HG02588 (cell line): ENCODE results near the gene CTRL.
A peak's percentile ranks its signal among the peaks of the same experiment; 100 is the strongest.
"Not testable (repeated sequence)": the region's sequence is repeated elsewhere in the genome, so short reads cannot be mapped to it uniquely, and the experiment has no call there.

Source experiments
- ATAC-seq: cut with Tn5 transposase; IDR thresholded peaks from one replicate; pipeline ENCODE4 v1.9.1; 2021; ENCODE audit warnings: mild to moderate bottlenecking, moderate library complexity; ENCODE audit not compliant: unreplicated experiment

The CTRL gene

DNA sequence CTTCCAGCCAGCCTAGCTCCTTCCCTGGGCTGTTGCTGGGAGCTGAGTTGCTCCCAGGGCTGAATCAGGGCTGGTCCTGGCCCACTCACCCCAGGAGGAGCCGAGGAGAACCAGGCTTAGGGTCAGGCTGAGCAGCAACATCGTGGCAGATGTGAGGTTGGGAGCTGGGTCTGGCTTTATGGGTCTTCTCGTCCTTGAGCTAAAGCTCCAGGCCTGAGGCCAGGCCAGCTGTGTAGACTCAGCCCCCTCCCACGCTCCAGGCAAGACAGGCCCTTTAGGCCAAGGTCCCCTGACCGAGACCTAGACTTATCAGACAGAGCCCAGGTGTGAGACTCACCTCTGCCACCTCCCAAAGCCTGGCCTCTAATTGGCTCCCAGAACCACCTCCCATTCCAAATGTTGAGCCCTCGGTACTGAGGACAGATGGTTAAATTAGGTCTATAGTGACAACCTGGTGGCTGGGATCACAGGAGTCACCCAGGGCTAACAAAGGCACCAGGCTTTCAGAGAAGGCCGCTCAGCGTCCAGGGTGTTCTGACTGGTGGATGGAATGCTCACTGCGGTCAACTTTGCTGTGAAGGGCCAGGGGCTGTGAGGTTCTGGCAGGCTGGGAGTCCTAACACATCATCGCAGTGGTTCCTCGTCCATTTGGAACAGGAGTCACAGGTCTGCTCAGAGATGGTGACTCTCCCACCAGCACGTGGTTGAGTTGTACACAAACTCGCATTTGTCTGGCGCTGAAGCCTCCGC, at the start of gene CTRL:
Gene CTRL (minus strand): TSS at position 151 of the 750 bp plus-strand sequence. CDS start 10 bp downstream, at position 141.
- no peak for ATAC-seq

DNA sequence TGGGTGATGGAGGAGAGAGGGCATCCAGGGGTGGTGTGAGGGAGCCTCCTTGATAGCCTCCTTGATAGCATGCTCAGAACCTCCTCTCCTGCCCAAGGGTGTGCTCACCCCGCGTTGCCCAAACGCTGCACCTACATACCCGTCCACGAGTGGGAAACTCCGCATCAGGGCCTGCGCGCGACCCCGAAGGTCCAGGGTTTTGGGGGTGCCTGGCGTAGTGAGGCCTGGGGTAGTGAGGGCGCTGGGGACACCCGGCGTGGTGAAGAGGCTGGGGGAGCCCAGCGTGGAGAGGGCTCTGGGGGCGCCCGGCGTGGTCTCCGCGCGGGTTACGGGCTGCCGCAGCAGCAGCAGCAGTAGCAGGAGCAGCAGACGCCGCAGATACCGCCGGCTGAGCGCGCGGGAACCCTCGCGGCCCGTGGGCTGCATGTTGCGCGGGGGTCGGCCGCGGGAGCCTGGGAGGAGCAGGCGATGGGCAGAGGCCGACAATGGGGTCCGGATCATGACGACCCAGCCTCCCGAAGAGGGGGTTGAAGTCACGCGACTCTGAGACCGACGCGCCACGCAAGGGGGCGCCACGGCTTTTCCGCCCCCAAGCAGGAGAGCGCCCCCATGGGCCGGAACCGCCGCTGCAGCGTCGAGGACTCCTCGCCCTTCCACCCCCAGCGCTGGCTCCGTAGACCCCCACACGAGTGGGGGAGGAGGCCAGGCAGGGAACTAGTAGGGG, 48.5 kb upstream of the CTRL start, which contains the start of gene DPEP3:
Gene DPEP3 (minus strand): TSS at position 545 of the 724 bp plus-strand sequence. CDS start 119 bp downstream, at position 426.
- no peak for ATAC-seq

DNA sequence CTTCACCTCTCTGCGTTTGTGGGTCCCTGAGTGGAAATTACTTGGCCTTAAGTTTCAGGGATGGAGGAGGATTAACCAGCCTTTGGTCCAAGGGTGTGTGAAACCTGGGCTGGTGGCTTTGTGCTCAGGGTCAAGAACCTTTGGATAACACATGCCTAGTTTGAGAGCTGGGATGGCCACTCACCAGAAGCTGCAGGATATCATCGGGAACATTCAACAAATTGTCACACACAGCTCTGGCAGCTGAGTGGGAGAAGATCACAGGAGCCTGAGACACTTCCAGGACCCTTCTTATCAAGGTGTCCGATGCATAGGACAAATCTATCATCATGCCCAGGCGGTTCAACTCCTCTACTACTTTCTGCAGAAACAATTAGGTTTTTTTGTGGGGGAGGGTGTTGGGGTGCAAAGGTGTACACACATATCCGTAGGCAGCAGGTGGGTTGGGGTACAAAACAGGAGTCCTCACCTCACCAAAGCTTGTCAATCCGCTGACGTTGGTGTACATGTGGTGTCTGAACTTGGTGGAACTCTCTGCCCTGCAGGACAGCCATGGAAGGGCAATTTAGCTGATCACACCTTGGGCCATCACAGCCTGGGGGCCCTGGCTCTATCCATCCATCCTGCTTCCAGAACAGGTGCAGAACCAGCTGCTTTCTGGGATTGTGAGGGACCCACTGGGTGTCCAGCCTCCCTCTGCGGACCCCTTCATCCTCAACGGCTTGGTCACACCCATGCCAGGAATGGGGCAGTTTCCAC, 46.0 kb upstream of the CTRL start:
- no peak for ATAC-seq

DNA sequence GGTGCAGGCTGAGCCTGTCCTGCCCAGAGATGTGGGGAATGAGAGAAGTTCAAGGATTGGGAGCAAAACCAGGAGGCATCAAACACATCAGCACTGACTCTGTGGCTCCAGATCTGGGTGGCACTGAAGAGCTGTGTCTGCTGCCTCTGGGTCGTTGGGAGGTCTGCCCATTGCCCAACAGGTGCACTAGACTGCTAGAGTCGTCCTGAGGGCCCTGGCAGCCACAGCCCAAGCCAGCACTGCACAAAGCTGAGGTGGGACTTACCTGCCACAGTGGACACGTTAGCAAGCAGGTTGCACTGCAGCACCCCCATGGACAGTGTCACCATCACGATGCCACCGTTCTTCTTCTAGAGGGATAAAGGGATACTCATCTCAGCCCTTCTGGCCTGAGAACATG, 45.3 kb upstream of the CTRL start:
- no peak for ATAC-seq

DNA sequence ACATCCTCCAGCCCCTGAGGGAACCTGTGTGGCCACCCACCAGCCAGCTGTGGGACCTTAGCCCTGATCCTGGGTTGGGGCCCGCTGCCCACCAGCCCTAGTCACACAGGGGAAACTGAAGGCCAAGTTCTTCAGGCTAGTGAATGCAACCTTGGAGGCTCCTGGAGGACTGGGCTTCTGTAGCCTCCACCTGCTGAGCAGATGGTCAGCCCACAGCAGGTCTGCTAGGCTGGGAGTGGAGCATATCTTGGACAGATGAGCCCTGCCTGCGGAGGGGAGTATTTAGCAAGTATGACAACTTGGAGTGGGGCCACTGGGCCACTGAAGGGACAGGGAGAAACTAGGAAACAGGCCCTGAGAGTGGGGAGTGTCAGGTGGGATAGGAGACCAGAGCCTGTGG, 44.5 kb upstream of the CTRL start:
- no peak for ATAC-seq

DNA sequence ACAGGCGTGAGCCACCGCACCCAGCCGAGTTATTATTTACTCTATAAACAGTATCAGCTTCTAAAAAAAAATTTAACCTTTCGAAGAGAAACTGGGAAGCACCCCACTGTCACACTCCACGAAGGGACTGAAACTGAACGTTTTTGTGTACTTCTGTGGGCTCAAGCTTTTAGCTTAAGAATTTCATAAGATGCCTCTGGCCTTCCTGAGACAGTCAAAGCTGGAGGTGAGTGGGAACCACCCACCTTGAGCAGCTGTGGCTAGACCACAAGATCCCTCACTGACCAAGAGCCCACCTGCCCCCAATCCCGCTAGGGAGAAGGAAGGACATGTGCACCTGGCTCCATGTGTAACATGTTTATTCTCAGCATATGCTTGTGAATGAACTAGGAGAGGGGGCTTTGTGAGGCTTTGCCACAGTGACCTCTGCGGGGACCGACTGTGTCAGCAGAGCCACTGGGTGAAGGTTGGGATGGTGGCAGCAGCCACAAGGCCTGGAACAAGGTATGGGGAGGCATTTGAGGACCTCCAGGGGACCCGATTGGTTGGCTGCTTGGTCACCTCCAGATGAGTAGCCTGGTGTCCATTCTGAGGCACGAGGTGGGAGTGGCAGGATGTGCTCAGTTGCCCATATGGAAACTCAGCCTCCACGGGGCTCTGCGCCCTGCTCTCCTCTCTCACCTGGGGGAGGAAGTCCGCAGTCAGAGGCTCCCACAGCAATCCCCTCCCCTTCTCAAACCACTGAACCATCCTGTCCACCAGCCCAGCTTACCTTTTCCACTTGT, 43.9 kb upstream of the CTRL start:
- no peak for ATAC-seq

DNA sequence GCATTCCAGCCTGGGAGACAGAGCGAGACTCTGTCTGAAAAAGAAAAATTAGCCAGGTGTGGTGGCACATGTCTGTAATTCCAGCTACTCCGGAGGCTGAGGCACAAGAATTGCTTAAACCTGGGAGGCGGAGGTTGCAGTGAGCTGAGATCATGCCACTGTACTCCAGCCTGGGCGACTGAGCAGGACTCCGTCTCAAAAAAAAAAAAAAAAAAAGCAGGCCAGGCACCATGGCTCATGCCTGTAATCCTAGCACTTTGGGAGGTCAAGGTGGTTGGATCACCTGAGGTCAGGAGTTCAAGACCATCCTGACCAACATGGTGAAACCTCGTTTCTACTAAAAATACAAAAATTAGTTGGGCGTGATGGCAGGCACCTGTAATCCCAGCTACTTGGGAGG, 40.6 kb upstream of the CTRL start:
- not testable (repeated sequence) for ATAC-seq

DNA sequence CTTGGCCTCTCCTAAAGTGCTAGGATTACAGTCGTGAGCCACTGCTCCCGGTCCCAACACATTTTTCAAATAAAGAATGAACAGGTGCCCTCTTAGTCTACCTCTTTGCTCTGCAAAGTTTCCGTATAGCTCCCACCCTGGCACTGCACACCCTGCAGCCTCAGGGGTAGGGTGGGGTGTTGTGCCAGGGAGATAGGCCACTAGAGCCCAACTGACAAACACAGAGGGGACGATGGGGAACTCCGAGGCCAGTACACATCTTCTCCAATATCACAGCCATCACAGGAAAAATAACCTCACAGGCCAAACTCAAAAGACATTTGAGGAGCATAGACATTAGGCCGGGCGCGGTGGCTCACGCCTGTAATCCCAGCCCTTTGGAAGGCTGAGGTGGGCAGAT, 39.4 kb upstream of the CTRL start:
- no peak for ATAC-seq

DNA sequence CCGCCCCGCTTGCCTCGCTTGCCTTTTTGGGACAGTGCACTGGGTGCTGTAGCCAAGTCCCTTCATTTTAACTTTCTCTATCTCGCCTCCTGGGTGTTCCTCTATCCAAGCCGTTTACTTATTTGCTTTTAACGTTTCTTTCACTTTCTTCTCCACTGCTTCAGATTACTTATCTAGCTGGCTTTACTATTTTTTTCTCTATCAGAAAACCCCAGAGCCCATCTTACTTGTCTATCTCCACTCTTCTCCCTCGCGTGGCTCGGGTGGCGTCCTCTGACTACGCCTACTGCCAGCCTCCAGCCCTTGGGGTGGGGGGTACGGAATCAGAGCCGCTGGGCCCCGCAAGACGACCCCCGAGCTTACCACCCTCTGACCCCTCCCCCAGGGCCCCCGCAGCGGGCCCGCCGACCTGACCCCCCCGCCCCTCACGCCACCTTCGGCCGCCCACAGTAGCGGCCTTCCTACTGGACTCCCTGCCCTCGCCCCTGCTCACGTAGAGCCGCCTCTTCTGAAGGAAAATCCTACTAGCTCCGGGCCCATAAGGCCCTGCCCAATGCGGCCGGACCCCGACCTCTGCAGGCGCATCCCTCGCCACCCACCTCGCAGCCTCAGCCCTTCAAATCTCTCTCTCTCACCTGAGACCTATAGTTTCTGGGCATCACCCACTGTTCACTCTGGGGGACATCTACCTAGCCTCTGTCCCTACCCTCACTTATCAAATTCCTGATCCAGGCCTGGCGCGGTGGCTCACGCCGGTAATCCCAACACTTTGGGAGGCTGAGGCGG, 37.8 kb upstream of the CTRL start:
- no peak for ATAC-seq

DNA sequence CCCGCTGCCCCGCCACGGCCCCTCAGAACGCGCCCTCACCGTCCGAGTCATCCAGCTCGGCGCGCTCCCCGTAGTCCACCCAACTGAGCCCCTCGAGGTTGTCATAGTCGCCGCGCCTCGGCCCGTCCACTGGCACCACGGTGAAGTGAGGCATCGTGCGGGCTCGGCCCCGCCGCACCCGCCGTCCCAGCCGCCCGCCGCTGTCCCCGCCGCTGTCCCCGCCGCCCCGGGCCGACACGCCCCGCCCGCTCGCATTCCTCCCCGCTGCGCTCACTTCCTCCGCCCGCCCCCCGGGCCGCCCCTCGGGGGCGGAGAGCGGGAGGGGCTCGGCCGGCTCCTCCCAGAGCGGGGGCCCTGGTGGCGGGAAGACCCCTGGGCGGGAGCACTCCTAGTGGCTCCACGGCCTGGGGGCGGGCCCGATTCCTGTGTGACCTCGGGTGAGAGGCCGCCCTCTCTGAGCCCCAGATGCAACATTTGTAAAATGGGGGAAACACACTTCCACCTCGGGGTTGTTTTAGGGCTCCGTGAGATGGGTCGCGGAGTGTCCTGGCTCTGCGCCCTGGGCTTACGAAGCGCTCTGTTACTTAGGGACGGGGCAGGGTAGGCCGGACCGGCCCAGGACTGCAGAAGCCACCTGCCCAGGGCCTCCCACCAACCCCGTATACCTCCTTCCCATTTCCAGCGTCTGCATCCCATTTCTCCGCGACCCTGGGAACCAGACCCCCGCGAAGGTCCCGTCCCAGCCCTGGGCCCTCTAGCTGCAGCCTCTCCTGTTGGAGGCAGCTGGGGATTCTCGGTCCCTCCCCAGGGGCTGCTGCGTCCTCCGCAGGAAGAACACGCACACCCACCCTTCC, 37.0 kb upstream of the CTRL start, which contains the start of gene SLC12A4:
Gene SLC12A4 (minus strand): TSS at position 238 of the 854 bp plus-strand sequence. CDS start 84 bp downstream, at position 154.
- peak; percentile 79 for ATAC-seq

DNA sequence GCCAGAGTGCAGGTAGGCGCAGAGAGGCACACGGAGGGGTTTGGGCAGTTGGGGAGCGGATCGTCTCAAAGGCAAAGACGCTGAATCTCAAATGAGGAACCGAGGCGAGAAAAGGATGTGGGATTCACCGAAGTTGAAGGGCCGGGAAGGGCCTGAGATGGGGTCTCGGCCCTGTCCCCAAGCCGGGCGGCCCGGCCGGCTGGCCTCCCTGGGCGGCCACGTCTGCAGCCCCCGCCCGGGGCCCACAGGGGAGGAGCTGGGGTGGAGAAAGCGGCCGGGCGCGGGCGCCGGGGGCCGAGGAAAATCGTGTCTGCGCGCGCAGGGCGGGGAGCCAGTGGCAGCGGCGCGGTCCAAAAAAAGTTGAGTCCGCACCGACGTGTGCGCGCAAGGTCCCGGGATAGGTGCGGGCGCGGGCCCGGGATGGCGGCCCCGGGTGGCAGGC, 36.3 kb upstream of the CTRL start:
- peak; percentile 23 for ATAC-seq

DNA sequence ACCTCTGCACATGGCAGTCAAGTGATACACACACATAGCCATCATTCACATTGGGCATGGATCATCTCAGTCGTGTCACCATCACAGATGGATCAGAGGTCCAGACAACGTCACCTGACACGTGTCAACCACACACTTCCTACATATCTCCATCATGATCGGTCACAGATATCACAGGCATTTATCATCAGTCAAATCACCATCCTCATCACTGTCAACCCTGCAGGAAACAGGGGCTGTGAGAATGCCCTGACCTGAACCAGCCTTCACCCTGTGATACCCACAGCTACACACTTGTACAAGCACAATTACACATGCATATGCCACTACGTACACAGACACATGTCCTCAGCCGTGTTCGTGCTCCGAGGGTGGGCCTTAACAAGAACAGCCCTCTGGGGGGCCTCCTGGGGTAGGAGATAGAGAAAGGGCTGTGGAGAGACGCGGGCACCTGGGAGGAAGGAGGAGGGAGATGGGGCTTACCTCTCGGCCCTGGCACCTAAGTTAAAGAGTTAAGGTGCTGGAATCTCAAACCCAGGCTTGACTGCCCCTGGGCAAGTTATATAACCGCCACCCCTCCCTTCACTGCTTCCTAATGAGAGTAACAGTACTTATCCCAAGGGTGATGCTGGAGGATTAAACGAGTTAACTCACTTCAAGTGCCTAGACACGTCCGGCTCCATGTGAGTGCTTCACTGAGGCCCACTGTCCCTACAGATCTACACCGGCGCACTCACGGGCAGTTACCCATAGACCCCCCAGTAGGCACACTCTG, 35.7 kb upstream of the CTRL start:
- no peak for ATAC-seq

DNA sequence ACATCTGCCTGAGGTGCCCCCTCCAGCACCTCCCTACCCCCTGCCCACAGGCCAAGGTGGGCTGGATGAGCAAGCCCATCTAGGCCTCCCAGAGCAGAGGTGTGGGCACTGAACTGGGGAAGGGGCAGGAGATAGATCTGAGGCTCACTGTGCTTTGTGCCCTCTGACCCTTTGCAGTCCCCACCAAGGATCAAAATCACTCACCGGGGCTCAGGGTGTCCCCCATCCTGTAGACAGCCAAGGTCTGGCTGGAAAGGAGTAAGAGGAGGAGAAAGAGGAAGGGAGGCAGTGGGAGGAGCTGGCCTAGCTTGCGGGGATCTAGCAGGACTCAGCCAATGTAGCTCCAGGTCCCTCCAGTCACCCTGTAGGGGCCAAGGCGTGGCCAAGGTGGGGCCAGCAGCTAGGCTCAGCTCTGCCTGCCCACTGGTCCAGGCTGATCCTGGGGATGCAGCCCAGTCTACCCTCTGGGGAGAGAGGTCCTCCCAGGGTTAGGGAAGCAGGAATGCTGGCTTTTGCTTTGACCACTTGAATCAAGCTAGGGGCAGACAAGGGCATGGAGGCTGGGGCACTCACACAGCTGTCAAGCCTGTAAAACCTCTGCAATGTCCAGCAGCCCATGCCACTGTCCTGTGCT, 35.0 kb upstream of the CTRL start:
- ATAC-seq = no peak

DNA sequence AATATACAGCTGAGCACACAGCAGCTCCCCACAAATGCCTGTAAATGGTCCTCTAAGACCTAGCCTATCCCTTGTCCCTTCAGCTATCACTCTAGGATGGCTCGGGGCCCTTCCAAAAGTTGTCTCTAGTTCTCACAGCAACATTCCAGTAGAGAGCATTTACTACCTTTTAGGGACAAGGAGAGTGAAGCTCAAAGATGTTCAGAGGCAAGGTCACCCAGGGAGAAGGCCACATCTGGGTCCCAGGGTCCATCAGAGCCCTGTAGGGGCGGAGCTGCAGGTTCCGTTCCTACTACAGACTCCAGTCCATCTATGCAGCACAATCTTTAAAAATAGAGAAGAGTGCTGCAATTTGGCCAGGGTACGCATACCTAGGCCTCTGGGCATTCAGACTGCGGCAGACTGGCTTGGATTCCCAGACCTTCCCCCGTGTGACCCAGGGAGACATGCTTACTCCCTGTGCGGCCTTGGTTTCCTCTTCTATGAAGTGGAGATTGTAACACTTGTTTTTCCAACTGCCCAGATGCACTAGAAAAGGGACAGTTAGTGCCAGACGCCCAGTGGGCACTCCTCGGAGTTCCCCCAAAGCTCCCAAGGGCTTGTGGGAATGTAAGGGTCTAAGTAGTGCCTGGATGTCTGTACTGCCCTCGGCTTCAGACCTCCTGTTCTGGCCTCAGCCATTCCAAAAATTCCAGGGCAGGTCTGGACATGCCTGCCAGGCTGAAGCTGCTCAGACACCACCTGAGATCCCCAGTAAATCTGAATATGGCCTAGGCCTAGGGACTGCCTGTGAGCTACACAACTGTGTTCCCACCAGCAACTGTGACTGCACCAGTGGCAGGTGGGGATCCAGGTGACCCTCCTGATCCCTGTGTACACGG, 34.2 kb upstream of the CTRL start:
- no peak for ATAC-seq

DNA sequence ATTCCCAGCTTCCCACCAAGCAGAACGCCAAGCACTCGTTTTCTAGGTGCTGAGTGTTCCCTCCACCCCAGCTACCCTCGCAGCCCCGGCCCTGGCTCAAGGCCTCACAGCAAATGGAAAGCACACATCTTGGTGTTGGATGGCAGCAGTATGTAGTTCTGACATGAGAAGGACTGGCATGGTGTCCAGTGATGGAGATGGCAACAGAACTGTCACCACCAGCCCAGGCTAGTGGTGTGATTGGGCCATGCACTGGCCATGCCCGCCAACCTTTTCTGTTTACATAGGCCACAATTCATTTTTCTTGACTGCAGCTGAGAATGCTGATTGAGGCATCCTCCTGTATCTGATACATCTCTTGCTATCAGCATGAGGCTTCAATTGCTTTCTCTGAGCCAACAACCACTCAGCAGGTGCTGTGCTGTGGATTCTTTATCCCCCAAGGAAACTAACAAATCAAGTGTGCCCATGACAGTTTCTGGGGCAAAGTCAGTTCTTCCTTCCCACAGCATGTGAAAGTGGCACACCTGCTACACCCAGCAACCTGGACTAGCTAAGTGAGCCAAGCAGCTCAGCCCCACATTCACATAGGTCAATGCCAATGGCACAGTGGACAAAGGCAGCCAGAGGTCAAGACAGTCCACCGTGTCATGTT, 32.9 kb upstream of the CTRL start:
- no peak for ATAC-seq

DNA sequence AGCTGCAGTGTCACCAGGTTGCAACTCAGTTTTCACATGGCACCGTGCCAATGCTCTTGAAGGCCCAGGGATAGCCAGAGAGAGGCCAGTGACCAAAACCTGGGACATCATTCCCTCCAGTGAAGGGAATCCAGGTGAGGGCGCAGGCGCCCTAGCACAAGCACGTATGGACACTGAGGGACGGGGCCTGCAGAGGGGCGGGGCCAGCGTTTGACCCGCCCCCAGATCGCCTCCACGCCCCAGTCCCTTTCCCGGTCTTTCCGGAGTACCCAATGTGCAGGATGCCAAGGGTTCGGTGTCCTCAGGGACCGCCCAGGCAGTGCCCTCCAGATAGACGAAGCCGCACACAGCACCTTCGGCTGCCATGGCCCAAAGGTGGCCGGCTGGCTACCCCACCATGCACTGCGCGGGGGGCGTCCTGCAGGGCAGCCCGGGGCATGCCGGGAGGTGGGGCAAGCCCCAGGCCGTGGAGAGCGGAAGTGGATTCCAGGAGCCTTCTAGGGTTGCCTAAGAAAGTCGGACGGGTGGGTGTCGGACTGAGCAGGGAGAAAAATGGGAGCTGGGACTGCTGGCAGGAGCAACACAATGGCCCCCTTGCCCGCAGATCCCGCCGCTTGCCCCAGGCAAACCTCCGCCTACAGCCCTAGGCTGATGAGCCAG, 32.1 kb upstream of the CTRL start:
- ATAC-seq = no peak
